Germinal center (tissue), 1 donor: ENCODE data around the gene BHLHA15.

Experiments used
- DNase-seq: peaks from one replicate; pipeline ENCODE4 v3.0.0; 2012; ENCODE audit warnings: mixed read lengths, low spot score

Gene BHLHA15

DNA sequence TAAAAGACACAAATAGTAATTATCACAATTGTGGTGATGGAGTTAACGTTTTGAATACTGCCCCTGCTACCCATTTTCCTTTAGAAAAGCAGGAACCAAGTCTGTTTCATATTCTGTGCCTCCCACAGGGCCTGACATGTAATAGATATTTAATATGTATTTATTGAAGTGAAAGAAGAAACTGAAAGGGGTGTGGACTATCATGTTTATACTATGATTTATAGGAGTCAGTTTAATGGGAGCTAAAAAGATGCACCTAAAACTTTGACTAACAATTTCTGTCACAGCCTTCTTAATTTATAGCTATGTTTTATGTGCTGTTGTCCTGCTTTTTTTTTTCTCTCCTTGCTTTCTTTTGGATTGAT, 24.1 kb upstream of the BHLHA15 start:
- no peak for DNase-seq

DNA sequence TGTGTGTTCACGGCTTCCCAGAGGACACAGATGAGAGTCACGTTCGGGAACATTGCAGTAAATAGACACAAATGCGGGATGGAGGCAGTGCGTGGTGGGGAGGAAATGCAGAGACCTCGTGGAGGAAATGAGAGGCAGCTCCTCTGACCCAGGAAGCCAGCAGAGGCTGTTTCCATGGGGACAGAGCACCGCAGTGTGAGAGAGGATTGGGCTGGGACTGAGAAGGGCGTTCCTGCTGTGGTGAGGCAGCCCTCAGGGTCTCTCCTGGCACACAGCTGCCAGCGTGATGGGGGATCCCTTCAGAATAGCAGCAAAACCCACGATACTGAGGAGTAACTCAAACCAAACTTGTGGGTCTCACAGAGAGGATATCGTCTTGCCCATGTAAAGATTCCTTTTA, 21.7 kb upstream of the BHLHA15 start:
- no peak for DNase-seq

DNA sequence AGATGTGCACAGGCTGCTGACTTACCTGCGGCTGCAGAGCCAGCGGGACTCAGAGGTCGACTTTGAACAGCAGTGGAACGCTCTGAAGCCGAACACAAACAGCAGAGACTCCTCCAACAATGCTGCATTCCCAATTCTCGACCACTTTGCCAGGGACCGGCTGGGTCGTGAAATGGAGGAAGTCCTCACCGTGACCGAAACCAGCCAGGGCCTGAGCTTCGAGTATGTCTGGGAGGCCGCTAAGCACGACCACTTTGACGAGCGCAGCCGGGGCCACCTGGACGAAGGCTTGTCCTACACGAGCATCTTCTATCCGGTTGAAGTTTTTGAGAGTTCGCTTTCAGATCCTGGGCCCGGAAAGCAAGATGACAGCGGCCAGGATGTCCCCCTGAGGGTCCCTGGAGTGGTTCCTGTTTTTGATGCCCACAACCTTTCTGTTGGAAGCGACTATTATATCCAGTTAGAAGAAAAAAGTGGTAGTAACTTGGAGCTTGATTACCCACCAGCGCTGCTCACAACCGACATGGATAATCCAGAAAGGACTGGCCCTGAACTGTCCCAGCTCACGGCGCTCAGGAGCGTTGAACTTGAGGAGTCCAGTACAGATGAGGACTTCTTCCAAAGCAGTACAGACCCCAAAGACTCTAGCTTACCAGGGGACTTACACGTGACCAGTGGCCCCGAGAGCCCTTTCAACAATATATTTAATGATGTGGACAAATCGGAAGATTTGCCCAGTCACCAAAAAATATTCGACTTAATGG, 19.4 kb upstream of the BHLHA15 start:
- no peak for DNase-seq

DNA sequence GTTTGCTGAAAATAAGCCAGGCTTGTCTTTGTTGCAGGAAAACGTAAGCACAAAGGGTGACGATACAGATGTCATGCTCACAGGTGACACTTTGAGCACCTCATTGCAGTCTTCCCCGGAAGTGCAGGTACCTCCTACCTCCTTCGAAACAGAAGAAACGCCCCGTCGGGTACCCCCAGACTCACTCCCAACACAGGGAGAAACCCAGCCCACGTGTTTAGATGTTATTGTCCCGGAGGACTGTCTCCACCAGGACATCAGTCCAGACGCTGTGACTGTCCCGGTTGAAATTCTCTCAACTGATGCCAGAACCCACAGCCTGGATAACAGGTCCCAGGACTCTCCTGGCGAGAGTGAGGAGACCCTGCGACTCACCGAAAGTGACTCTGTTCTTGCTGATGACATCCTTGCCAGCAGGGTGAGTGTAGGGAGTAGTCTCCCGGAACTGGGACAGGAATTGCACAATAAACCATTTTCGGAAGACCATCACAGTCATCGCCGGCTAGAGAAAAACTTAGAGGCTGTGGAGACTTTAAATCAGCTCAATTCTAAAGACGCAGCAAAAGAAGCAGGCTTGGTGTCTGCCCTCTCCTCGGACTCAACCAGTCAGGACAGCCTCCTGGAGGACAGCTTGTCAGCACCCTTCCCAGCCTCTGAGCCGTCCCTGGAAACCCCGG, 18.3 kb upstream of the BHLHA15 start:
- no peak for DNase-seq

DNA sequence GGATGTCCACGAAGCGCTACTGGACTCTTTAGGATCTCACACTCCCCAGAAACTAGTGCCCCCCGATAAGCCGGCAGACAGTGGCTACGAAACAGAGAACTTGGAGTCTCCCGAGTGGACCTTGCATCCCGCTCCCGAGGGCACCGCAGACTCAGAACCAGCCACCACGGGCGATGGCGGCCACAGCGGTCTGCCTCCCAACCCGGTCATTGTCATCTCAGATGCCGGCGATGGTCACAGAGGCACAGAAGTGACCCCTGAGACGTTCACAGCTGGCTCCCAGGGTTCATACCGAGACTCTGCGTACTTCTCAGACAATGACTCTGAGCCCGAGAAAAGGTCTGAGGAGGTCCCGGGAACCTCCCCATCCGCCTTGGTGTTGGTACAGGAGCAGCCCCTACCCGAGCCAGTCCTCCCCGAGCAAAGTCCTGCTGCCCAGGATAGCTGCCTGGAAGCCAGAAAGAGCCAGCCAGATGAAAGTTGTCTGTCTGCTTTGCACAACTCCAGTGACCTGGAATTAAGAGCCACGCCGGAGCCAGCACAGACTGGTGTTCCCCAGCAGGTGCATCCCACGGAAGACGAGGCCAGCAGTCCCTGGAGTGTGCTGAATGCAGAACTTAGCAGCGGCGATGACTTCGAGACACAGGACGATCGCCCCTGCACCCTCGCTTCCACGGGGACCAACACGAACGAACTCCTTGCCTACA, 17.6 kb upstream of the BHLHA15 start:
- no peak for DNase-seq

DNA sequence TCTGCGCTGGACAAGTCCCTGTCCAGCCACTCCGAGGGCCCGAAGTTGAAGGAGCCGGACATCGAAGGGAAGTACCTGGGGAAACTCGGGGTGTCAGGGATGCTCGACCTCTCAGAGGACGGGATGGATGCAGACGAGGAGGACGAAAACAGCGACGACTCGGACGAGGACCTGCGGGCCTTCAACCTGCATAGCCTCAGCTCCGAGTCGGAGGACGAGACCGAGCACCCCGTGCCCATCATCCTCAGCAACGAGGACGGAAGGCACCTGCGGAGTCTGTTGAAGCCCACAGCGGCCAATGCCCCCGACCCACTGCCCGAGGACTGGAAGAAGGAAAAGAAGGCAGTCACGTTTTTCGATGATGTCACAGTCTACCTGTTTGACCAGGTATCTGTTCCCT, 17.1 kb upstream of the BHLHA15 start:
- DNase-seq = no peak

DNA sequence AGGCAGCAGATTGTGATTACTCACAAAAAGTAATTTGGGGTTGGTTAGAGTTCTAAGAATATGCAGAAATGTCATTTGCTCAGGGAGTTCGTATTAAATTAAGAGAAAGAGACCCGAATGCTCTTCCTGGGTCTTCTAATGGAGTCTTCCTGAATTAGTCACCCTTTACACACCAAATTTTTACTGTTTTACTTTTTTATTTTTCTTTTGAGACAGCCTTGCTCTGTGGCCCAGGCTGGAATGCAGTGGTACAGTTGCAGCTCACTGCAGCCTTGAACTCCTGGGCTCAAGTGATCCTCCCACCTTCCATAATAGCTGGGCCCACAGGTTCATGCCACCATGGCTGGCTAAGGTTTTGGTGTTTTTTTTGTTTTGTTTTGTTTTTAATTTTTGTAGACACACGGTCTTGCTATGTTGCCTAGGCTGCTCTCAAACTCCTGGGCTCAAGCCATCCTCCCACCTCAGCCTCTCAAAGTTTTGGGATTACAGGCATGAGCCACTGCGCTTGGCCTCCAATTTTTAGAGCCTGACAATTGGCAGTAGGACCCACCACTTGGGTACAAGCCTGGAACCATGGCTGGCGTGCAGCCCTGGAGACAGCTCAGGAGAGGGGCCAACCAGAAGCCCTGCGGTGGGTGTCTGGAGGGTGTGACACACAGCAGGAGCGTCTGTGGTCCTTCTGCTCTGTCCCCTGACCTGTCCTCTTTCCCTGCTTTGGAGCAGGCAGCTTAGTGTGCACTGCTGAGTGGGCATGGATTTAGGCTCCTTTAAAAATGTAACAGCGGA, 16.4 kb upstream of the BHLHA15 start:
- no peak for DNase-seq

DNA sequence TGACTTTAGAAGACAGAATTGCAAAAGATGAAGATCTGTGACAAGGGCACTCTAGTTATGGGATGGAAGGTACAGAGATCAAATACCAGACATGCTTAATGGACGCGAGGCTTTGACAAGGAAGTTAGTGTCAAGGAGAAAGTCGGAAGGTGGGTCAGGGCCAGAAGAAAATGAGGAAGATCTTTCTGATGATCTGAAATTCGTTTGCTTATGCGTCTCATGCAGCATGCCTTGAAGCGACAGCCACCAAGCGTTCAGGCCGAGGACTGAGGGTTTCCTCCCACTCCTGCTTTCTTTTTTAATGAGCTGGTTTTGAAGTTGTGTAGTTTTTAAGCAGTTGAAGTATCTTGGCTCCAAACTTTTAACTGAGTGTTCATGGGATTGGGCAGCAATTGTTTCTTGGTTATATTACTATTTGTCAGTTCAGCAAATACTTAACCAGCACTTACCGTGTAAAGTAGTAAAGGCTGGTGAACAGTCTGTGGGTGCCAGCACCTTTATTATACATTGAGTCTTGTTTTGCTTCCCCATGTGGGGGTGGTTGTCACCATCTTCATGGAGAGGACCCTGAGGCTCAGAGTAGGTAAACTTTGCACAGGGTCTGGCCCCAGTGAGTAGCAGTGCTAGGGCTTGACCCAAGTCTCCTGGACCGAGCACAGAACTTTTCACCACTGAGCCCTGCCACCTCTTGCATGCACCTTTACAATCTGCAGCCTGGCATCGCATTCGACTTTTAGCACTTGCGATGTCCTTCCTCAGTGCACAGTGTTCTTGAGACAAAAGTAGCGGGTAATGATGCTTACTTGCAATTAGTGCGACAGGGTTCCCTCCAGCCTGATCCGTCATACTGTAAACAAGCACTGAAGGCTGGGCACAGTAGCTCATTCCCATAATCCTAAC, 14.3 kb upstream of the BHLHA15 start:
- no peak for DNase-seq

DNA sequence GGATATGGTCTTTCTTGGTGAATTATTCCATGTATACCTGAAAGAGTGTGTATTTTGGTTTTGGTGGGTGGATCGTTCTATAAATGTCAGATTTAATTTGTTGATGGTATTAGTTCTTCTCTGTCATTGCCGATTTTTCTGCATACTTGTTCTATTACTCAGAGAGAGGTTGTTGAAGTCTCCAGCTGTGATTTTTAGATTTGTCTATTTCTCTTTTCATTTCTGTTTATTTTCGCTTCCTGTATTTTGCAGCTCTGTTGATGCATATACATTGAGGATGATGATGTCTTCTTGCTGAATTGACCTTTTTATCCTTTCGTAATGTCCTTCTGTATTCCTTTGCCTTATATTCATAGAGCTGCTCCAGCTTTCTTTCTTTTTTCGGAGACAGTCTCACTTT, 12.1 kb upstream of the BHLHA15 start:
- DNase-seq = no peak

DNA sequence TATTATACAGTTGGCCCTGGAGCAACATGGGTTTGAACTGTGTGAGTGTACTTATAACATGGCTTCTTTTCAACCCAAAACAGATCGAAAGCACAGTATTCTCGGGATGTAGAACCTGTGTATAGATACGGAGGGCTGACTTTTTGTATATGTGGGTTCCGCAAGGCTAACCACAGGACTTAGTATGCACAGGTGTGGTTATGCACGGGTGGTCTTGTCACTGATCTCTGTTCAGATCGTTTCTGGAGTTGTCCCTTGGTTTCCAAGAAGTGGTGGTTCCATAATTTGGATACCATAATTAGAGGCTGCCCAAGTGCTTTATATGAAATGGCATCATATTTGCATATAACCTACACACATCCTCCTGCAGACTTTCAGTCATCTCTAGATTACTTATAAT, 10.9 kb upstream of the BHLHA15 start:
- peak; percentile 72 for DNase-seq

DNA sequence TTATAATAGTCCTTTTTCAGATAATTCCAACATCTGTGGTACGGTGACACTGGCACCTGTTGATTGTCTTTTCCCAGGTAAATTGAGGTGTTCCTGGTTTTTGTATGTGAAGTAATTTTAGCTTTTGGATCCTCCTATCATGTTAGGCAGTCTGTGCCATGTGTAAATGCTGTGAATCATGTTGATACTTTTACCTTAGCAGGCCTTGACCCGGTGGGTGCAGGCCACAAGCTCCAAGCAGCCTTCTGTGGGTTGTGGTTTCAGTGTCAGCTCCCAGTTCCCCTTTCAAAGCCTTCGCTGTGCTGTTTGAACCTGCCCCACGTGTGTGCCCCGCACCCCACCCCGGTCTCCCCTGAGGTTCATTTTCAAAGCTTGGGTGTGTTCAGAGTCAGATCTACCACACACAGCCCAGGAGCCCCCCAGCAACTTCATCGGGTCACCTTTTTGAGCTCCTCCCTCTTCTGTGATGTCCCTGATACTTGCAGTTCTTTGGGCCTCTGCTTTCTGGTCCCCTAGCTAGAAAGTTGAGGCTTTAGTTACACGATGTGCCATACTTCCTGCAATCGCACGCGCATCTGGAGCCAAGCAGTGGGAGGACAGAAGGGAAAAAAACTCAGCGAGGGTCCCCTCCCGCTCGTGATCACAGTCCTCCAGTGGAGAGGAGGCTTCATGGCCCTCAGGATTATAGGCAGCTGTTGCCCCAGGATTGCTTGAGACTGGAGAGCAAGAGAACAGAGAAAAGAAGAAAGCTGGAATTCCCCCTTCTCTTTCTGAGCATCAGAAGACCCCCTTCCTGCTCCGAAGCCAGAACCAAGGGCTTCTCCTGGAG, 8.7 kb upstream of the BHLHA15 start:
- peak; percentile 81 for DNase-seq

DNA sequence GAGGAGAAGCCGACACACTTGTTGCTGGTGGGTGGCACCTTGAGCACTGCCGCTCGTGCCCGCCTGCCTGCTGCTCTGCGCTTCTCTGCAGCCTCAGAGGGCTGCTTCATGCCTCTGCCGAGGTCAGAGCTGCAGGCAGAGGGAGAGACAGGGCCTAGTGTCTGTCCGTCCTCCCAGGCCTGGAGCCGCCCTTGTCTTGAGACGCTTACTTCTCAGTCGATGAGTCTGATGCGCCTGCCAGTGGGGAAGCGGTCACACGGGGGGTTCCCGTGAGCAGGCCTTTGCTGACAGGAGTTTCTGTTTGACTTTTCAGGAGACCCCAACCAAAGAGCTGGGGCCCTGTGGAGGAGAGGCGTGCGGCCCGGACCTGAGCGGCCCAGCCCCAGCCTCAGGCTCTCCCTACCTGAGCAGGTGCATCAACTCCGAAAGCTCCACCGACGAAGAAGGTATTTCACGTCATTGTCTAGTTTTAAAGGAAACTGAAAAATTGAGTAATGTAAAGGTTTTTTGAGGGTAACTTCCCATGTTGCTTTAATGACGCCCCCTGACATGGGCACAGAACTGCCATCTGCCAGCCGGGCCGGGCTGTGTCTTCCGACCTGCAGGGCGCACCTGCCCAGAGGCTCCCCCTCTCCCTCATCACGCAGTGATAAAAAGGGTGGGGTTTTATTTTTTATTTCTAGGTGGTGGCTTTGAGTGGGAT, 7.8 kb upstream of the BHLHA15 start:
- DNase-seq = no peak

DNA sequence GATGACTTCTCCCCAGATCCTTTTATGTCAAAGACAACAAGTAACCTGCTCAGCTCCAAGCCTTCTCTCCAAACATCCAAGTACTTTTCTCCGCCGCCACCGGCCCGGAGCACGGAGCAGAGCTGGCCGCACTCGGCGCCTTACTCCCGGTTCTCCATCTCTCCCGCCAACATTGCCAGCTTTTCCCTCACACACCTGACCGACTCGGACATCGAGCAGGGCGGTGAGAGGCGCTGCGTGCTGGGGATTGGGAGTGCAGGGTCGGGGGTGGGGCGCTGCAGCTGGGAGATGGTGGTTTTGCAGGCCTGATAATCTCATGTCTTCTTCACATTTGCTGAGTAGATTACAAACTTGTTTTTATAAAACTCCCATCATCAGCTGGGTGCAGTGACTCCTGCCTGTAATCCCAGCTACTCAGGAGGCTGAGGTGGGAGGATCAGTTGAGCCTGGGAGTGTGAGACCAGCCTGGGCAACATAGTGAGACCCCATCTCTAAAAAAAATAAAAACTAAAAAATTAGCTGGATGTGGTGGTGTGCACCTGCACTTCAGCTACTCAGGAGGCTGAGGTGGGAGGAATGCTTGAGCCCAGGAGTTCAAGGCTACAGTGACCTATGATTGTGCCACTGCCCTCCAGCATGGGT, 7.2 kb upstream of the BHLHA15 start:
- no peak for DNase-seq

DNA sequence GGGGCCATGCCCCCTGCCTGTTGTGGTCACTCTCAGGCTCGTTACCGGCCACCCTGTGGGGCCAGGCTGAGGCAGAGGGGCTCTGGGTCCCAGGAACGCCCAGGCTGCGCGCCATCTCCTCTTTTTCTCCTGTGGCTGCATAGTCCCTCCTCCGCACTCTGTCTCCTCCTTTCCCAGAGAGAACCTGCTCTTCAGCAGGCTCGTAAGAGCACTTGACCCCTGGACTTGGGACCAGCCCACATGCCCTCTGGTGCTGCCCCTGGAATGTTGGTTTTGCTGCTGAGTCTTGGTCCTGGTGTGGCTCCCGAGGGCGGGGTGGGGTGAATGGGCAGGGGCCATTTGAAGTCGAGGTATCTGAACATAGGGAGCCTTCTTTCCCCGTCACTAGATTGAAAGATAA, 6.6 kb upstream of the BHLHA15 start:
- DNase-seq = no peak

DNA sequence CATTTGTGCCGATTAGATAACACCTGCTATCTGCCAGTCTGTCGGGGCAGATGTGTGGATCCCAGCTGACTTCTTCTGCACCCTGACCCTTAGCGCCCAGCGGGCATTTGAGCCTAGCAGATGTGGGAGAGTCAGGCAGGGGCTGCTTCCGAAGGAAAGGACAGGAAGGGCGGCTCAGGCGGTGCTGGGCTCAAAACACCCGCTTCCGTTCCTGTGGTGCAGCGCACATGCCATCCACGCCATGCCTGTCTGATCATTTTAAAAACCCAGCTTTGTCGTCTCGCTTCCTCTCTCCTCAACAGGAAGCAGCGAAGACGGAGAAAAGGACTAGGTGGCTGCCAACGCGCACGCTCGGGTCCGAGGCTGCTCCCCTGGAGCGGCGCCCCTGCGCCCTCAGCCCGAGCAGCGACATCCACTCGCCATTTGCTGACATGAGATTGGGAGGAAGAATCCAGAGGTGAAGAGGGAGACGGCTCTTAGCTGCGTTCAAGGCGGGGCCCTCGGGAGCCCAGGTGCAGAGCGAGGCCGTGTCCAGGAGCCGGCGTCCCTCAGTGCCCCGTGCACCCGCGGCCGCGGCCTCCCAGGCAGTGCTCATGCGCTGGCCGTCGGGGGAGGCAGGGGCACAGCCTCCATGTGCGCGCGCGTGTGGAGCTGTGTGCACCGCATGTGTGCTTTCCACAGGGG, 5.9 kb upstream of the BHLHA15 start:
- DNase-seq = no peak

DNA sequence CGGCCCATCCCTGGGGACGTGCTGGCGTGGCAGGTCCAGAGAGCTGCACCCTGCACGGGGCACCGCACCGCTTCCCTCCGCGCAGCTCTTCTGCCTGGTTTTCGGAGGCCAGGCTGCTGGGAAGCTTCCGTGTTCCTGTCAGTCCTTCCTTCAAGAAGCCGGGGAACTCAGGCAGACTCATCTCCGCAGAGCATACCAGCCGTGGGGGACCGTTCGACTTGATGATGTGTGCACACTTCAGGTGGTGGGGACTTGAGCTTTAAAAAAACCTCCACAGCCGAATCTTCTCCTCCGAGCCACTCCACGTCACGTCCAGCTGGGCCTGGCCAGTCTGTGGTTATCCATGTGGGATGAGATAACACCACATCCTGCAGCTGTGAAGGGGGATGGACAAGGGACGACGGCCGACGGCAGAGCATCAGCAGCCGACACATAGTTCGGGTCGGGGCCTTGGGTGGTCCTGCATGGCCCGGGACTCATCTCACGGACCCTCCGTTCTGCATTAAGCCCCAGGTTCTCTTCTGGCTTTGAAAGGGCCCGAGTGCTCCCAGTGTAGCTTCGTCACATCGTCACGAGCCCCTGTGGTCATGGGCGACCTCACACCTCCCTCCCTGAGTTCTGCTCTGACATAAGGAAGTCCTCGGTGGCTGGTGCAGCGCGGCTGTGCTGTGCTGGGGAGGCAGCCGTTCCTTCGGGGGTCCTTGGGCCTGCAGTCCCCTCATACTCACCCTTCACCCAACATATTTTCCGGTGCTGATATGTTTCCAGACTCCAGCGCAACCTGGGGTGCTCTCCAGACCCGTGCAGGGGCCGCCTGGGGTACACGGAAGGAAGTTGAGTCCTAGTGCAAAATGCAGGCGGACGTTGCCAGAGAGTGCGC, 4.5 kb upstream of the BHLHA15 start:
- no peak for DNase-seq

DNA sequence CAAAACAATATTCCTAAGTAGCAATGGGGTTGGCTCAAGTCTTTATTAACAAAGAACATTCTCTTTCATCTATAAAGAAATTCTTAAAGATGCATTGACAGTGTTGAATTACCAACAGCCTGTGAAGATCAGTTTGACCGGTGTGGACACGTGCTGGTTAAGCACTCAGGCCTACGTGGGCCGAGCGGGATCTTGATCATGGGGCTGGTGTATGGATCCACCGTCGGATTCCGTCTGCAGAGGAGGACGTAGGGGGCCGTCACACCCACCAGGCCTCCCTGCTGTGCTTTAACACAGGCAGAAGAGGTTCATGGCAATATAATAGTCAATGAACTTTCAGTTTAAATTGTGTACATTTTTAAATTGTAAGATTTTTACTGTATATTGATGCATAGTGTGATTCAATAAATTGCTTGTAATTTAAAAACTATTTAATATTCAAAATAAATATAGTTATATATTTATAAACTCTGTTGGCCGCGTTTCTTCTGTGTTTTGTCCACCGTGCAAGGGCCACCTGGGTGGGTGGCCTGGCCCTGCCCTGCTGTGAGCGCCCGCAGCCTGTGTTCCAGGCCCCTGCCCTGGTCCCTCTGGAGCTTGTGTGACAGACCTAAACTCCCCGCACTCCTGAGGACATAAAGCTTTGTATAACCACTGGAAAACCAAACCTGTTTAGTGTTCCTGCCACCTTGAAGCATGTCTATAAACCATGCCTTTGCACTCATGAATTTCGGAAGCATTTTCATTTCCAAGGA, 1.9 kb upstream of the BHLHA15 start:
- DNase-seq = no peak
